Stimulated activated CD8-positive, alpha-beta memory T cell treated with anti-CD3 and anti-CD28 coated beads, Interleukin-7, amount 100 ng/mL, for 48 hours (primary cell): ENCODE results near the gene MTM1.

Experiments
- DNase-seq, 2 donors: peaks; one replicate each; pipeline ENCODE4 v3.0.0-alpha.2; 2020; ENCODE audit warnings: low read depth in 1 of 2; ENCODE audit errors: extremely low read depth in 1 of 2

The MTM1 gene

GRCh38 chrX:150602296-150602695, 33.9 kb downstream of the MTM1 start:
- DNase-seq = no peak

GRCh38 chrX:150602743-150603142, 34.3 kb downstream of the MTM1 start:
- DNase-seq = no peak

DNA sequence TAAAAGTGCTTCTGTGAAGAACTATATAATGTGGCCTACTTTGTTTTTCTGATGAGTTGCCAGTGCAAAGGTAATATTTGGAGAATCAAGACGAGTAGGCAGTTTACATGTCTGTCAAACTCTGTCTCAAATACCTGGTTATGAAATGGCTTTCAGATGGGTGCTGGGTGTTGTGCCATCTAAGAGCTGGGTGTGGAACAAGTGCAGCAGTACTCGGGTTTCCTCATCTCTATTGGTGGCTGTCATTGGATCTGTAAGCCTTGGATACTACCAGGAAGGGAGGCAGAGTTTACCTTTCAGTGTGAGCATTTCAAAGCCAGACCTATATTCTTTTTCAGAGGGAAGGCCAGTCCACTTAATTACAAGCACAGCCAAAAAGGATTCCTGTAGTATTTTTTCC, 37.2 kb downstream of the MTM1 start:
- no peak for DNase-seq

- no peak for DNase-seq
Measured at GRCh38 chrX:150607201-150607600, 38.8 kb downstream of the MTM1 start.

DNA sequence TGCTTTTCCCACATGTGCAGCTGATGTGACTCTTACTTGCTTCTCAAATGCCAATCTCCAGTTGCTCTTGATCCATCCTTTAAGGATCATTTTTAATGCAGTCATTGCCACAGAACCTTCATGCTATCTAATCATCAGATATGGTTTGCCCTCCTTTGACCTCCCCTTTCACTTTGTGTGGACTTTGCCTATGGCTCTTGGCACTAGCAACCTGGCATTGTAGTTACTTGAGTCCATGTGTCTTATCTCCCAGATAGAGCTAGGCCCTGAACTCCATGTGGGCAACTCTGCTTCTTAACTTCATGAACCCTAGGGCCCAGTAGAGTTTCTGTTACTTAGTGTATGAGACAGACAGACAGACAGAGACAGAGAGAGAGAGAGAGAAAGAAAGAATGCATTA, 41.6 kb downstream of the MTM1 start:
- no peak for DNase-seq

- DNase-seq = no peak
Measured at GRCh38 chrX:150610446-150610845, 42.0 kb downstream of the MTM1 start.

DNA sequence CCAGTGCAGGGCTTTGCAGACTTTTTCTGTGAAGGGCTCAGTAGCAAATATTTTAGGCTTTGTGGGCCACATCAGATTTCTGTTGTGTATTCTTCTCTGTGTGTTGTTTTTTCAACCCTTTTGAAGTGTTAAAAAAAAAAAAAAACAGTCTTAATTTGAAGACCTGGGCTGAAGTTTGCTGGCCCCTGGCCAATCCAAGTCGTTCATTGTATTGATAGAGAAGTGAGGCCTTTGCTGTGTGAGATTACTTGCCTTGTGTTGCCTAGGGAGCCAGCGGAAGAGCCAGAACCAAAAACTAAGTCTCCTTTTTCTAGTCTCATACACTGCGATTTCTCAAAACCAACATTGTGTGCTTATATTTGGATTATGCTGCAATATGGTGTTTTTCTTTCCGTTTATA, 46.9 kb downstream of the MTM1 start:
- no peak for DNase-seq

- DNase-seq = no peak
Measured at GRCh38 chrX:150616179-150616862, 47.9 kb downstream of the MTM1 start.

GRCh38 chrX:150616863-150617198, 48.4 kb downstream of the MTM1 start:
- DNase-seq = no peak

DNA sequence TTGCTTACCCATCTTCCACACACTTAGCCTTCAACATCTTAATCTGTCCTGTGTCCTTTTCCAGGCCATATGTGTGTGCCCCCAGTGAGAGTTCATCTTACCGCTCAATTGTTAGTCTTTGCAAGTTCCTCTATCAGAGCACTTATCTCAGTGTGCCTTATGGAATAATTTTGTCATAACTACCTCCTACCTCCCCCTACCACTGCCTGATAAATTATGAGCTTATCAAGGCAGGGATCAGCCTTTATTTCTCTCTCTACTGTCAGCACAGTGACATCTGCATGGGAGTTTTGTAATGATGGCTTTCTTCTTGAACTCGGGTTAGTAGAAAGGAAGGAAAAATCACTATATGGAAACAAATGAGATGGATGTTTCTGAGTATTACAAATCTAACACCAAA, 53.2 kb downstream of the MTM1 start:
- DNase-seq = no peak

GRCh38 chrX:150623583-150623982, 55.2 kb downstream of the MTM1 start:
- DNase-seq = no peak

DNA sequence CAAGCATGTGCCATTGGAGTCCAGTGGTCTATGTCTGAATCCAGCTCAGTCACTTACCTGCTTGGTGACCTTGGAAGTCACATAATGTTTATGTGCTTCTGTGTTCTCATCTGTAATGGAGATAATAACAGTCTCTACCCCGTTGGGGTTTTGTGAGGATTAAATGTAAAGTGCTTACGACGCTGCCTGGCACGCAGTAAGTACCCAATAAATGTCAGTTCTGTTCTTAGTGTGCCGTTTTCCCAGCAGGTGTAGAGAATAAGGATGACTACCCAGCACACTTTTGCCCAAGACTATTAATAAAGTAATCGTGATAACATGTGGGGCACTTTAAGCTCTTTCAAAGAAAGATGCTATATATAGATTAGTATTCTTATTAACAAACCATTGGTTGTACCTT, 56.7 kb downstream of the MTM1 start:
- DNase-seq = no peak

DNA sequence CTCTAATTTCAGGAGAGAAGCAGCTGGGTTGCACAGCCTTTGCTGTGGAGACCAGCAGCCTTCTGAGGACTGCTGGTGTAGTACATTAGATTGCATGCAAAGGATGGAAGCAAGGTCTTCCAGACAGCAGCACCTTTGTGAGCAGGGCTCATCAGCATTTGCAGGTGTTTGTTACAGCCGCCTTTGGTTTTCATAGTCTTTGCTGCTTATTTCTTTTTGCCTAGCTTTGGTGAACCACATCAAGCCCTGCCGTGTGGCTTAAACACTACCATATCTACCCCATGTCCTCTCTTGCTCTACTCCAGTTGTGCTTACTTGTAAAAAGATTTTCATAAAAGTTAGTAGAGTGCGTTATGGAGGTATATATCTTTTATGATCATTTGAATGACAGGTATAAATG, 57.5 kb downstream of the MTM1 start:
- no peak for DNase-seq

- DNase-seq = no peak
Measured at GRCh38 chrX:150627957-150628356, 59.5 kb downstream of the MTM1 start.

- no peak for DNase-seq
Measured at GRCh38 chrX:150635952-150636351, 67.5 kb downstream of the MTM1 start.

DNA sequence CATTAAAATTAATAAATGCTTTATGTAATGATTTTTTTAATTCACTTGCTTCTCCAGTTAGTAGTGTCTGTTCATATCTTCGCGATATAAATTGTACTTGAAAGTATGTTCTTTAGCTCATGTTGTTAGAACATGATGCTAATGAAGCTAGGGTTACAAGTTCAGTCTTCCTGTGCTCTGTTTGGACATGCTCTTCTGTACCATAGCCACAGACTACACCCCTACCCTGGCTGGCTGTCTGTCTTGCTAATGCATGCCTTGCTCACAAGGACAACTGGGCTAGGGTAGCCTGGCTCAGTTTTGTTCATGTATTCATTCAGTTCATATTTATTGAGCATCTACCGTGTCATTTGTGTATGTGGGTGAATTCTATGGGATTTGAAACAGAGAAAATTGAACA, 74.0 kb downstream of the MTM1 start:
- DNase-seq = no peak

- no peak for DNase-seq
Measured at GRCh38 chrX:150643271-150643670, 74.8 kb downstream of the MTM1 start.

- no peak for DNase-seq
Measured at GRCh38 chrX:150643958-150644357, 75.5 kb downstream of the MTM1 start.

GRCh38 chrX:150644422-150644821, 76.0 kb downstream of the MTM1 start:
- no peak for DNase-seq

DNA sequence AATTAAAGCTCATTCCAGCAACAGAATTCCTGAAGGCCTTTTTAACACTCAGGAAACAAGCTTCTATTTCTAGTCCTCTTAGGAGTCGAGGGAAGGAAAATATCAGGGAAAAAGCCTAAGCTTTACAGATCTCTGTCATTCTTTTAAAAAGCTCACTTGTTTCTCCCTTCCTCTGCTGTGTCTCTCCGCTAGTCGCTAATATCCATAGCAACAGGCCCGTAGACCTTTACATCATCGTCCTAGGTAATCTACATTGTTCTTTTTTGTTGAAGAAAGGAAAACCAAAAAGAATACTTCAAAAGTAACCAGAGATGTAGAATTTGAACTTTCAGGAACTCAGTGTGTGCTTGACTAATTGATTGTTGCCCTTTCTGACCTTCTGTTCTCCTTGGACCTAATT, 78.9 kb downstream of the MTM1 start:
- DNase-seq = no peak

DNA sequence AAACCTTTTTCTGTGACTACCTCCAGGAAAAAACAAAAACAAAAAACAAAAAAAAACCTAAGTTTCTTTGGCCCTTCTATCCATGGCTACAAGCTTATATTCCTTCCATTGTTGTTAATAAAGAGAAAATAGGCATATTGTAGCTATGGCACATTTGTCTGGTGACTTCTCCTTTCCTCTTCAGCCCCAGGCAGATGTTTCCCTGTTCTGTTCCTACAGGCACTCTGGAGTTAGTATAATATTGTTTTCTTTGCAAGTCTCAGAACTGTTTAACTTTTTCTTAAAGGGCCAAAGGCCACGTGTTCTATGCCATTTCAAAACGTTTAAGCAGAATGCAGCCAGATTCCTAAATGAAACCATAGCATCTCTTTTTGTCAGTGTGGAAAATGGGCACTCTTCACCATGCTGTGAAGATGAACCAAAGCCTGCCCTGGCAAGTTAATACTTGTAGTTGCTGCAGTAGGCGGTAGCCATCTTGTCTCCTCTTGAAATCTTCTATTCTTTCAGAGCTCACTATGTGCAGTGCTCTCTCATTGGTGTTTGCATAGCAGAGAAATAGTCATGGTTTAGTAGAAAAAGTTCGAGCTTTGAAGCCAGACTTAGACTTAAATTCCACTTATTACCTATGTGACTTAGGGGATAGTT, 80.0 kb downstream of the MTM1 start:
- no peak for DNase-seq

DNA sequence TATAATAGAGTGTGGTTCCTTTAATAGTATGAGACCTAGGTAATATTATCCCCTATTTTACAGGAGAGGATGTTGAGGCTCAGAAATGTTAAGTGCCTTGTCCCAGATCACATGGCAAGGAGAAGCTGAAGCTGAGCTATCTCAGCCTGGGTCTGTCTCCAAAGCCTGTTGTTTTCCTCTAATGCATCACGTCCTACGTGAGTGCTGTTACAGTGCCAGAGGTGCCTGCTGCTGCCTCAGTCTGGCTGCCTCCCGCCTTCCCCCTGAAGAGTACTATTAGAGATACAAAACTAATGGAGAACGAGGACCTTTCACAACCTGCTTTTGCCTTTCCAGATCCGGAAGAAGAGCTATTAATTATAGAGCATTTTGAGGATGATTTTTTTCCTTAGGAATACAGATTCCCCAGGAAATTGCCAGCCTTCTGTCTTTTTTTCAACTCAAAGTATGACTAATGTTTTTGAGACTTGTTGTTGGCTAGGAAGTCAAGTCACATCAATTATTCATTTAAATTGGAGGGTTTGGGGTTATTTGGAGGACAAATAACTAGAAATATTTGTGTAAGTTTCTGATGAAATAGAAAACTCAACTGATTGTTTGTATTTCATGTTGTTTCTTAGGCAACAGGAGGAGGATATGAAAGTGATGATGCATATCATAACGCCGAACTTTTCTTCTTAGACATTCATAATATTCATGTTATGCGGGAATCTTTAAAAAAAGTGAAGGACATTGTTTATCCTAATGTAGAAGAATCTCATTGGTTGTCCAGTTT, 80.9 kb downstream of the MTM1 start:
- DNase-seq = no peak
